Neural cell (in vitro differentiated cells): ENCODE results near the gene MYO10.

Experiments used
- CTCF ChIP-seq: fragments of 450-650 bp; IDR thresholded peaks from 2 replicates; pipeline ENCODE4 v1.5.1; 2014; ENCODE audit warnings: antibody characterized with exemption, mild to moderate bottlenecking, moderate library complexity; ENCODE audit not compliant: poor library complexity, severe bottlenecking
- EZH2 ChIP-seq: fragments of 200-600, 300-800 bp; shearing (Covaris generic), sonication (generic); IDR thresholded peaks from 2 replicates; pipeline ENCODE4 v1.6.1; 2014; ENCODE audit warnings: antibody characterized with exemption, low read length, borderline replicate concordance, mild to moderate bottlenecking; ENCODE audit not compliant: insufficient read depth, poor library complexity, severe bottlenecking
- POLR2AphosphoS5 ChIP-seq: IDR thresholded peaks from 2 replicates; pipeline ENCODE4 v1.6.1; 2012
- TAF1 ChIP-seq: IDR thresholded peaks from 2 replicates; pipeline ENCODE4 v1.6.1; 2012; ENCODE audit warnings: low read depth

- TF ChIP-seq CTCF = no peak
- TF ChIP-seq EZH2 = no peak
- no peak for TF ChIP-seq POLR2AphosphoS5
- no peak for TF ChIP-seq TAF1
Measured at GRCh38 chr5:16826379-16827125, 109.5 kb downstream of the MYO10 start.
